Measurements from ENCODE around the gene SLC26A9.

The SLC26A9 gene

DNA sequence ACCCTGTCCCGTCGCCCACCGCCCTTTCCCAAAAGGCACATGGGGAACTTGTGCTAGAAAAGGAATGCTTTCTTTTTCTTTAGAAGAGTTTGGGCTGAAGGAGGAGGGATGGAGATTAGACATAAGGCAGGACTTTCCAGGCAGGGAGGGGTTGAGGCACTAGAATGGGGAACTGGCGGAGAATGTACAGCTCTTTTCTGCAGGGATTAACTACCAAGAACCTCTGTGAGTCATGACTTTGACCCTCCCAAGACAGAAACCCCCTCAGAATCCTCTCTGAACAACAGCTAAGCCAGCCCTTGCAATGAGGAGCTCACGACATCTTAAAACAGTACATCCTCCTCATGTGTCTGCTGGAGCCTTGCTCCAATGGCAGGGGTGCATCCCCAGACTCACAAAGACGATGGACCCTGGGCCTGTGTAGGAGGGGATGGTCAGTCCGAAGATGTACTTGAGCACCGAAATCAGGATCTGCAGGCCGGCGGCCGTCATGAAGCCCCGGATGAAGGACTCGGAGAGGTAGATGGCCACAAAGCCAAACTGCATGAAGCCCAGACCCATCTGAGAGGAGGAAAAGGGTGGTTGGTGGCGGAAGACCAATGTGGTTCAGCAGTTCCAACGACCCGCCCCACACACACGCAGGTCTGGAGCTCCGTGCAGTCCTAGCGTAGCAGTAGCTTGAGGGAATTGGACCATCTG, 13.6 kb downstream of the SLC26A9 start:
- Histone ChIP-seq H4K91ac (ENCODE audit: low read length) (no peak overlapping the region), H3K4me1 (ENCODE audit: control insufficient read depth, insufficient read depth, low read depth, low read length) (peaks cover 5% of the 10 kb centered on the region), H2BK15ac (ENCODE audit: low read depth, poor library complexity, severe bottlenecking) (no peak overlapping the region), H3K27ac (ENCODE audit: low read length, poor library complexity, severe bottlenecking) (no peak overlapping the region), H3K27me3 (ENCODE audit: control insufficient read depth in 1 of 2, insufficient read depth in 1 of 2, low read length in 2 of 2) (peaks cover 9 to 10% of the 10 kb centered on the region in 2 experiments), H2BK120ac (ENCODE audit: low read depth, low read length) (no peak overlapping the region), H3K4me2 (ENCODE audit: low read length, poor library complexity, severe bottlenecking) (no peak overlapping the region), H2BK12ac (ENCODE audit: low read length in 2 of 2) (no peak overlapping the region), H3K9me3 (ENCODE audit: control insufficient read depth, low read length) (no peaks in the 10 kb centered on the region), H3K23ac (ENCODE audit: low read length in 2 of 2) (no peak overlapping the region), H3K79me1 (replicated peaks; ENCODE audit: low read length, poor library complexity, severe bottlenecking) (no peaks in the 10 kb centered on the region), H4K8ac (ENCODE audit: low read length) (no peak overlapping the region), H3K36me3 (ENCODE audit: control insufficient read depth in 1 of 2, insufficient read depth in 2 of 2, low read depth in 1 of 2, low read length in 2 of 2) (no peaks in the 10 kb centered on the region), H2AFZ (ENCODE audit: low read depth, low read length) (no peak overlapping the region), H2AK5ac (ENCODE audit: low read length, severe bottlenecking) (no peak overlapping the region), H3K18ac (ENCODE audit: low read depth in 1 of 2, low read length in 2 of 2) (no peak overlapping the region), H3K9ac (ENCODE audit: low read length) (no peak overlapping the region), H3K4ac (ENCODE audit: low read depth in 1 of 2, low read length in 2 of 2) (no peak overlapping the region), H3K4me3 (ENCODE audit: insufficient read depth in 1 of 2, low read depth in 1 of 2, low read length in 2 of 2) (no peak overlapping the region), H3K14ac (ENCODE audit: low read length in 2 of 2) (no peak overlapping the region), H2BK5ac (ENCODE audit: low read depth, low read length, poor library complexity, severe bottlenecking) (no peak overlapping the region)
- no peak for DNase-seq
- WGBS = 91% methylated on average over 18 of the region's 19 CpGs

DNA sequence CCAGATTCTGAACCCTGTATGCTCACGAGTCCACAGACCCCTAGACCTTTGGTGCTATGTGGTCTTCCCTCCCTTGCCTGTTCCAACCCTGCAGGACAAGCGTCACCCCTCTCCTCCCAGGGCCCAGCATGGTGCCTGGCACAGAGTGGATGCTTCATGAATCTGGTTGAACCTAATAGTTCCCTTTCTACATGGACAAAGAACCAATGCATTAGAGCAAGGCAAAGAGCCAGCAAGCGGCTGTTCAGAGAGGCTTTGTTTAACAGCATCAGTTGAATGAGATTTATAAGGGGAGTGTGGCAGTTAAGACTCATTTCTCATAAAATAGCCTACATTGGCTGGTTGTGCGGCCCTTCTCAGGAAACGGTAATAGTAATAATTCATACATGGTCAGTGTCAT, 14.9 kb downstream of the SLC26A9 start:
- no peak overlapping the region for H3K23ac ChIP-seq (ENCODE audit: low read length in 2 of 2)
- WGBS = 96% methylated on average over 5 of the region's 5 CpGs
- DNase-seq = no peak
- no peak overlapping the region for H2BK120ac ChIP-seq (ENCODE audit: low read depth, low read length)
- H4K91ac ChIP-seq (ENCODE audit: low read length) = no peak overlapping the region
- no peak overlapping the region for H4K8ac ChIP-seq (ENCODE audit: low read length)
- H3K27ac ChIP-seq (ENCODE audit: low read length, poor library complexity, severe bottlenecking) = no peak overlapping the region
- no peak overlapping the region for H3K4me3 ChIP-seq (ENCODE audit: insufficient read depth in 1 of 2, low read depth in 1 of 2, low read length in 2 of 2)
- H2BK12ac ChIP-seq (ENCODE audit: low read length in 2 of 2) = no peak overlapping the region
- H3K9ac ChIP-seq (ENCODE audit: low read length) = no peak overlapping the region
- H3K4me2 ChIP-seq (ENCODE audit: low read length, poor library complexity, severe bottlenecking) = no peak overlapping the region
- H3K36me3 ChIP-seq (ENCODE audit: control insufficient read depth in 1 of 2, insufficient read depth in 2 of 2, low read depth in 1 of 2, low read length in 2 of 2) = no peaks in the 10 kb centered on the region
- no peak overlapping the region for H3K18ac ChIP-seq (ENCODE audit: low read depth in 1 of 2, low read length in 2 of 2)
- no peak overlapping the region for H2BK15ac ChIP-seq (ENCODE audit: low read depth, poor library complexity, severe bottlenecking)
- H3K14ac ChIP-seq (ENCODE audit: low read length in 2 of 2) = no peak overlapping the region
- no peak overlapping the region for H3K4ac ChIP-seq (ENCODE audit: low read depth in 1 of 2, low read length in 2 of 2)
- no peaks in the 10 kb centered on the region for H3K79me1 ChIP-seq (replicated peaks; ENCODE audit: low read length, poor library complexity, severe bottlenecking)
- H3K4me1 ChIP-seq (ENCODE audit: control insufficient read depth, insufficient read depth, low read depth, low read length) = peaks cover 4% of the 10 kb centered on the region
- H2BK5ac ChIP-seq (ENCODE audit: low read depth, low read length, poor library complexity, severe bottlenecking) = no peak overlapping the region
- no peak overlapping the region for H2AK5ac ChIP-seq (ENCODE audit: low read length, severe bottlenecking)
- no peak overlapping the region for H2AFZ ChIP-seq (ENCODE audit: low read depth, low read length)
- no peaks in the 10 kb centered on the region for H3K9me3 ChIP-seq (ENCODE audit: control insufficient read depth, low read length)
- peaks cover 9 to 10% of the 10 kb centered on the region in 2 experiments for H3K27me3 ChIP-seq (ENCODE audit: control insufficient read depth in 1 of 2, insufficient read depth in 1 of 2, low read length in 2 of 2)

DNA sequence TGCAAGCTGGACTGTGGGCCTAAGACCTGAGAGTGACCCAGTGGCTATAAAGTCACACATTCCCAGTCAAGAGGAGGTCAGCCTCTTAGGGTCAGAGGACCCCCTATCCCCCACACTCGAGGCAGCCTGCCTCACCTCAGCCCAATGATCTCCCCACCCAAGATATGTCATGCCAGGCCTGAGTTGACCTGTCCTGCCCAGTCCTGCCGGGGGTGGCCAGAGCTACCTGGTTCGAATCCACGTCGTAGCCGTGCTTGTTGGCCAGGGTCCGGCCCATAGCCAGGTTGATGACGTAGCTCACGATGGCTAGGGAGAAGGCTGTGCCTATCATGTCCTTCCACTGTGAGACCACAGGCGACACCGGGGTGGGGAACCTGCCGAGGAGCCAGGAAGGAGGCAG, 15.6 kb downstream of the SLC26A9 start:
- Histone ChIP-seq H3K79me1 (replicated peaks; ENCODE audit: low read length, poor library complexity, severe bottlenecking) (no peaks in the 10 kb centered on the region), H3K4me1 (ENCODE audit: control insufficient read depth, insufficient read depth, low read depth, low read length) (peaks cover 3% of the 10 kb centered on the region), H2BK15ac (ENCODE audit: low read depth, poor library complexity, severe bottlenecking) (no peak overlapping the region), H2AFZ (ENCODE audit: low read depth, low read length) (no peak overlapping the region), H2BK120ac (ENCODE audit: low read depth, low read length) (no peak overlapping the region), H3K23ac (ENCODE audit: low read length in 2 of 2) (no peak overlapping the region), H3K27me3 (ENCODE audit: control insufficient read depth in 1 of 2, insufficient read depth in 1 of 2, low read length in 2 of 2) (peaks cover 9 to 10% of the 10 kb centered on the region in 2 experiments), H3K9me3 (ENCODE audit: control insufficient read depth, low read length) (no peaks in the 10 kb centered on the region), H3K36me3 (ENCODE audit: control insufficient read depth in 1 of 2, insufficient read depth in 2 of 2, low read depth in 1 of 2, low read length in 2 of 2) (no peaks in the 10 kb centered on the region), H4K91ac (ENCODE audit: low read length) (no peak overlapping the region), H3K4me3 (ENCODE audit: insufficient read depth in 1 of 2, low read depth in 1 of 2, low read length in 2 of 2) (no peak overlapping the region), H3K9ac (ENCODE audit: low read length) (no peak overlapping the region), H3K4me2 (ENCODE audit: low read length, poor library complexity, severe bottlenecking) (no peak overlapping the region), H2BK5ac (ENCODE audit: low read depth, low read length, poor library complexity, severe bottlenecking) (no peak overlapping the region), H3K14ac (ENCODE audit: low read length in 2 of 2) (no peak overlapping the region), H3K27ac (ENCODE audit: low read length, poor library complexity, severe bottlenecking) (no peak overlapping the region), H2AK5ac (ENCODE audit: low read length, severe bottlenecking) (no peak overlapping the region), H2BK12ac (ENCODE audit: low read length in 2 of 2) (no peak overlapping the region), H3K18ac (ENCODE audit: low read depth in 1 of 2, low read length in 2 of 2) (no peak overlapping the region), H4K8ac (ENCODE audit: low read length) (no peak overlapping the region), H3K4ac (ENCODE audit: low read depth in 1 of 2, low read length in 2 of 2) (no peak overlapping the region)
- no peak for DNase-seq
- WGBS = 89% methylated on average over 12 of the region's 12 CpGs

DNA sequence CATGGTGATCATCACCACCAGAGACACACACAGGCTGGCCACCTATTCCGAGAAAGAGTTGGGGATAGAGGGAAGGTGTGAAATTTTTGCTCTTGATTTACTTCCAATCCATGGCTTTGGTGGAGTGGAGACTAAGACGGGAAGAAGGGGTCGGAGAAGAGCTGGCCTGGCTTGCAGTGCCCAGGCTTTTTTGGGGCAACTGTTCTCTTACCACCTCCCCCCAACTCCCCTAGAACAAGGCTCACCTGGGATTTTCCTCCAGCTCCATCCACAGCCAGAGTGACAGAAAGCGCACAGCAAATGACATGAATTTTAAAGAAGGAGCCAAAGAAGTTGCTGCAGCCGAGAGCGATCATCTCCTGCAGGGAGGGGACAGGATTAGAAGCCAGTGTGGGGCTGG, 16.0 kb downstream of the SLC26A9 start:
- no peak overlapping the region for H3K4ac ChIP-seq (ENCODE audit: low read depth in 1 of 2, low read length in 2 of 2)
- H3K14ac ChIP-seq (ENCODE audit: low read length in 2 of 2) = no peak overlapping the region
- H2BK120ac ChIP-seq (ENCODE audit: low read depth, low read length) = no peak overlapping the region
- H3K79me1 ChIP-seq (replicated peaks; ENCODE audit: low read length, poor library complexity, severe bottlenecking) = no peaks in the 10 kb centered on the region
- H3K4me3 ChIP-seq (ENCODE audit: insufficient read depth in 1 of 2, low read depth in 1 of 2, low read length in 2 of 2) = no peak overlapping the region
- no peak overlapping the region for H3K18ac ChIP-seq (ENCODE audit: low read depth in 1 of 2, low read length in 2 of 2)
- H3K9ac ChIP-seq (ENCODE audit: low read length) = no peak overlapping the region
- H3K23ac ChIP-seq (ENCODE audit: low read length in 2 of 2) = no peak overlapping the region
- H4K91ac ChIP-seq (ENCODE audit: low read length) = no peak overlapping the region
- H3K27ac ChIP-seq (ENCODE audit: low read length, poor library complexity, severe bottlenecking) = no peak overlapping the region
- no peak overlapping the region for H4K8ac ChIP-seq (ENCODE audit: low read length)
- no peak overlapping the region for H3K4me2 ChIP-seq (ENCODE audit: low read length, poor library complexity, severe bottlenecking)
- peaks cover 9 to 10% of the 10 kb centered on the region in 2 experiments for H3K27me3 ChIP-seq (ENCODE audit: control insufficient read depth in 1 of 2, insufficient read depth in 1 of 2, low read length in 2 of 2)
- no peak overlapping the region for H2AFZ ChIP-seq (ENCODE audit: low read depth, low read length)
- no peak overlapping the region for H2BK12ac ChIP-seq (ENCODE audit: low read length in 2 of 2)
- H3K9me3 ChIP-seq (ENCODE audit: control insufficient read depth, low read length) = no peaks in the 10 kb centered on the region
- H3K36me3 ChIP-seq (ENCODE audit: control insufficient read depth in 1 of 2, insufficient read depth in 2 of 2, low read depth in 1 of 2, low read length in 2 of 2) = no peaks in the 10 kb centered on the region
- H3K4me1 ChIP-seq (ENCODE audit: control insufficient read depth, insufficient read depth, low read depth, low read length) = peaks cover 3% of the 10 kb centered on the region
- no peak overlapping the region for H2AK5ac ChIP-seq (ENCODE audit: low read length, severe bottlenecking)
- DNase-seq = no peak
- H2BK5ac ChIP-seq (ENCODE audit: low read depth, low read length, poor library complexity, severe bottlenecking) = no peak overlapping the region
- no peak overlapping the region for H2BK15ac ChIP-seq (ENCODE audit: low read depth, poor library complexity, severe bottlenecking)
- 89% methylated on average over 5 of the region's 6 CpGs for WGBS
